DND-41 (cell line): Measurements from ENCODE around the gene PLEKHM3.

Experiments
- ATAC-seq: fragments of 200-7000 bp; cut with Tn5 transposase; 3 replicates; pipeline ENCODE4 v1.9.1; 2021; ENCODE audit warnings: low read depth; ENCODE audit not compliant: insufficient read depth
- DNase-seq: peaks from one replicate; pipeline ENCODE4 v3.0.0-alpha.2; 2020
- H2AFZ ChIP-seq: 2 replicates; pipeline ENCODE4 v1.6.0; 2012; ENCODE audit warnings: low read depth, low read length
- H3K27ac ChIP-seq: 2 replicates; pipeline ENCODE4 v1.5.1; 2012; ENCODE audit warnings: low read length, inconsistent platforms
- H3K27me3 ChIP-seq: fragments of 200-600 bp; sonication (generic); 2 replicates; pipeline ENCODE4 v1.6.0; 2012; ENCODE audit warnings: low read length, mild to moderate bottlenecking, inconsistent platforms; ENCODE audit not compliant: insufficient read depth, poor library complexity
- H3K36me3 ChIP-seq: 2 replicates; pipeline ENCODE4 v1.5.1; 2012; ENCODE audit warnings: low read length, inconsistent platforms; ENCODE audit not compliant: insufficient read depth
- H3K4me1 ChIP-seq: 2 replicates; pipeline ENCODE4 v1.5.1; 2012; ENCODE audit warnings: mild to moderate bottlenecking, low read length; ENCODE audit not compliant: insufficient read depth
- H3K4me2 ChIP-seq: 2 replicates; pipeline ENCODE4 v1.6.0; 2012; ENCODE audit warnings: mild to moderate bottlenecking, moderate library complexity, low read length, inconsistent platforms; ENCODE audit not compliant: insufficient read depth
- H3K4me3 ChIP-seq, 2 experiments: fragments of 200-600 bp in 1 of 2; shearing (Covaris generic) in 1 of 2; 2 replicates each; pipeline ENCODE4 v1.5.1; 2012 to 2016; ENCODE audit warnings: inconsistent platforms in 2 of 2, low read length in 2 of 2, mild to moderate bottlenecking in 2 of 2, low read depth in 1 of 2, moderate library complexity in 1 of 2
- H3K79me2 ChIP-seq: 2 replicates; pipeline ENCODE4 v1.6.0; 2012; ENCODE audit warnings: low read length, inconsistent platforms; ENCODE audit not compliant: insufficient read depth
- H3K9ac ChIP-seq: 2 replicates; pipeline ENCODE4 v1.6.0; 2012; ENCODE audit warnings: low read depth, mild to moderate bottlenecking, inconsistent platforms, low read length, moderate library complexity
- H3K9me3 ChIP-seq: 2 replicates; pipeline ENCODE4 v1.5.1; 2012; ENCODE audit warnings: low read length, moderate library complexity, mild to moderate bottlenecking, inconsistent platforms; ENCODE audit not compliant: insufficient read depth, severe bottlenecking
- H4K20me1 ChIP-seq: 2 replicates; pipeline ENCODE4 v1.6.0; 2012; ENCODE audit warnings: low read length; ENCODE audit not compliant: insufficient read depth
- EZH2 ChIP-seq: IDR thresholded peaks from 3 replicates; pipeline ENCODE4 v1.6.1; 2012; ENCODE audit warnings: borderline replicate concordance, low read depth, mild to moderate bottlenecking, moderate library complexity, low read length, inconsistent platforms; ENCODE audit not compliant: severe bottlenecking
- TF ChIP-seq, protein P1 (sequence below): IDR thresholded peaks from 2 replicates; pipeline ENCODE4 v1.5.1; 2012; ENCODE audit warnings: borderline replicate concordance, low read length, moderate library complexity, mild to moderate bottlenecking; ENCODE audit not compliant: poor library complexity, severe bottlenecking; ENCODE audit errors: extremely low read depth

Gene PLEKHM3

DNA sequence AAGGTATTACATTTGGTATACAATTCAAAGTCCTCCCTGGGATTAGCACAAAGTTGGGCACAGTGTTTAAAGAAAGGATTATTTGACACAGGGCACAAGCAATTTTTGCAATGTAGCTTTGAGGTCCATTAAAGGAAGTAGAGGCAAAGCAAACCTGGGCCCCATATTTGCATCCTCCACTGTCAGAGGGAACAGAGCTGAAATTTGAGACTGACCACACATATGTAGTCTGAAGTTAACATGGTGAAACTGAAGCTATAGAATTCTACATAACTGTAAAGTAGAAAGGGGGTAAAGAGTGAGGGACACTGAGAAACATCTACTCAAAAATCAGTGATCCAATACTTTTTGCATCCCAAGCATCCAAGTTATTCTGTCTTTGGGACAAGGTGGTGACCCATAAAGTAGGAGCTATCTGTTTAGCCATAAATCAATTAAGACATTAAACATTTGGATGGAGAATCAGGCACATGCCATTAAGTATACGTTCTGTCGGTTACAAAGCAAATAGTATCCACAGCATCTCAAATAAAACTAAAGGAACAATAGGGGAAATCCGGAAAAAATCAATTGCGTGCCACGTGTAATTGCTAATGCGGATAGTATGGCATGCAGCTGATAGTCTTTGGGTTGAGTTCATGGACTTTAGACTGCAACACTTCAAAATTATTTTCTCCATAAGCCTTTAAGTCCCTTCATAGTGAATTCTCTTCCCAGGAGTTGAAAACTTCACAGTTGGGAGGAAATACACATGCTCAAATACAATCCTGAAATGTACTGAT lies 72.6 kb downstream of the PLEKHM3 start:
- H3K4me3 ChIP-seq = no peak overlapping the region
- H3K36me3 ChIP-seq = no peaks in the 10 kb centered on the region
- no peak overlapping the region for H3K9ac ChIP-seq
- no peaks in the 10 kb centered on the region for H4K20me1 ChIP-seq
- TF ChIP-seq, protein P1, sequence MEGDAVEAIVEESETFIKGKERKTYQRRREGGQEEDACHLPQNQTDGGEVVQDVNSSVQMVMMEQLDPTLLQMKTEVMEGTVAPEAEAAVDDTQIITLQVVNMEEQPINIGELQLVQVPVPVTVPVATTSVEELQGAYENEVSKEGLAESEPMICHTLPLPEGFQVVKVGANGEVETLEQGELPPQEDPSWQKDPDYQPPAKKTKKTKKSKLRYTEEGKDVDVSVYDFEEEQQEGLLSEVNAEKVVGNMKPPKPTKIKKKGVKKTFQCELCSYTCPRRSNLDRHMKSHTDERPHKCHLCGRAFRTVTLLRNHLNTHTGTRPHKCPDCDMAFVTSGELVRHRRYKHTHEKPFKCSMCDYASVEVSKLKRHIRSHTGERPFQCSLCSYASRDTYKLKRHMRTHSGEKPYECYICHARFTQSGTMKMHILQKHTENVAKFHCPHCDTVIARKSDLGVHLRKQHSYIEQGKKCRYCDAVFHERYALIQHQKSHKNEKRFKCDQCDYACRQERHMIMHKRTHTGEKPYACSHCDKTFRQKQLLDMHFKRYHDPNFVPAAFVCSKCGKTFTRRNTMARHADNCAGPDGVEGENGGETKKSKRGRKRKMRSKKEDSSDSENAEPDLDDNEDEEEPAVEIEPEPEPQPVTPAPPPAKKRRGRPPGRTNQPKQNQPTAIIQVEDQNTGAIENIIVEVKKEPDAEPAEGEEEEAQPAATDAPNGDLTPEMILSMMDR = no peak
- TF ChIP-seq EZH2 = no peak
- no peak overlapping the region for H2AFZ ChIP-seq
- no peak overlapping the region for H3K4me2 ChIP-seq
- DNase-seq (no peak), ATAC-seq (no peak)
- no peaks in the 10 kb centered on the region for H3K79me2 ChIP-seq
- no peaks in the 10 kb centered on the region for H3K27me3 ChIP-seq
- H3K27ac ChIP-seq = no peak overlapping the region
- H3K4me1 ChIP-seq = no peaks in the 10 kb centered on the region
- no peaks in the 10 kb centered on the region for H3K9me3 ChIP-seq

DNA sequence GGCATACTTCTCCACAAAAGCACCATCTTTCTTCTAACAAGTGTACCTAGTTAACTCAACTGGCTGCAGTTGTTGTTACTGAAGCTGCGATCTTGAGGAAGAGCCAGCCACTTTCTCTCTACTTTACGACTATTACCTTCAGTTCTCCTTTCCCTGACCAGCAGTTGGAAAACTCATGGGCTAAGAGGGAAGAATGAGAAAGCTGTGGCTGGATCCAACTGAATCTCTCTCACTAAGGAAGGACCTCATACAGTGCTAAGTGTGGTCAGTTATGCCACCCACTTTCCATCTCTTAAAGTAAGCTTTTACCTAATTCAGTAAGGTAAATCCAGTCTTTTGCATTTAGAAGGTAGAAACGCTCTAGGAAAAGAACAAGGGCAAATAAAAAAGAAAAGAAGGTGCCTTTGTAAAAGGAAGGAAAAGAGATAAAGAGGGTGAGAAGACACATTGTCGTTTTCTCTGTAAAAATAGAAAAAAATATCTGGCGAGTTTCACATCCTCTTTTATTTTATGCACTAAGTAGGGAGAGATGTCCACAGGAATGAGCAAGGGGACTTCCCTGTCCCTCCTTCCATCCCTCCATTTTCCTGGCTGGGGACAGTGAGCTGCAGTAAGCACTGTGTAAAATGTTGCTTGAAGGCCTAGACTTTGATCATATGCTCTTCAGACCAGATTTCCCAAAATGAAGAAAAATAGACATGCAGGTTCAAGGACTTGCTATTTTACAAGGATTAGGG lies 73.4 kb downstream of the PLEKHM3 start:
- no peak overlapping the region for H3K27ac ChIP-seq
- ATAC-seq (no peak), DNase-seq (no peak)
- no peak overlapping the region for H2AFZ ChIP-seq
- no peaks in the 10 kb centered on the region for H3K27me3 ChIP-seq
- H3K4me1 ChIP-seq = no peaks in the 10 kb centered on the region
- no peak overlapping the region for H3K4me2 ChIP-seq
- H3K9me3 ChIP-seq = no peaks in the 10 kb centered on the region
- no peaks in the 10 kb centered on the region for H4K20me1 ChIP-seq
- H3K4me3 ChIP-seq = no peak overlapping the region
- H3K36me3 ChIP-seq = no peaks in the 10 kb centered on the region
- H3K79me2 ChIP-seq = no peaks in the 10 kb centered on the region
- no peak overlapping the region for H3K9ac ChIP-seq
- TF ChIP-seq EZH2 = no peak
- TF ChIP-seq, protein P1 = no peak

DNA sequence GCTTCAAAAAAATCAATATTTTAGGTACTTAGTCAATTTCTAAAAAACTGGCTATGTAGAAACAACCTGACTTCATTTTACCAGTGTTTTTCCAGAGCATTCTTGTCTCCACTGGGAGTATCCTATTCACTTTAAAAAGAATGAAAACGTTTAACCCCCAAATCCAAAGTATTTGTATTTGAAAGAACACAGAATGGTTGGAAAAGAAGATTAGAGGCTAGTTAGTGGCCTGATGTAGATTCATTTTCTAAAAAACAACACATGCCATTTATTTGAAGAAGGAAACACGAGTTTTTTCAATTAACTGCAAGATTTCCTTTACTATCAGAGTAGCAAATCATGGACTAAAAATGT lies 74.6 kb downstream of the PLEKHM3 start:
- Histone ChIP-seq H3K9me3 (no peaks in the 10 kb centered on the region), H3K27me3 (no peaks in the 10 kb centered on the region), H3K4me3 (no peak overlapping the region), H3K79me2 (no peaks in the 10 kb centered on the region), H3K27ac (no peak overlapping the region), H3K36me3 (no peaks in the 10 kb centered on the region), H2AFZ (no peak overlapping the region), H3K4me1 (no peaks in the 10 kb centered on the region), H3K9ac (no peak overlapping the region), H4K20me1 (no peaks in the 10 kb centered on the region), H3K4me2 (no peak overlapping the region)
- no peak for ATAC-seq
- no peak for DNase-seq
- TF ChIP-seq, protein P1 = no peak
- TF ChIP-seq EZH2 = no peak
